Muscle layer of colon (tissue), 2 donors: ENCODE measurements around the gene NTRK1.

Experiments used
- H3K27ac ChIP-seq: one replicate; pipeline ENCODE4 v1.7.0; 2013; ENCODE audit warnings: low read depth, mild to moderate bottlenecking, low read length, moderate library complexity
- H3K27me3 ChIP-seq, 2 donors: one replicate each; pipeline ENCODE4 v1.7.0; 2013; ENCODE audit warnings: low read length in 2 of 2, mild to moderate bottlenecking in 2 of 2; ENCODE audit not compliant: insufficient read depth in 2 of 2, control insufficient read depth in 1 of 2
- H3K36me3 ChIP-seq: one replicate; pipeline ENCODE4 v1.7.0; 2013; ENCODE audit warnings: mild to moderate bottlenecking, low read length; ENCODE audit not compliant: insufficient read depth
- H3K4me1 ChIP-seq: one replicate; pipeline ENCODE4 v1.7.0; 2013; ENCODE audit warnings: mild to moderate bottlenecking, low read length; ENCODE audit not compliant: insufficient read depth
- H3K4me3 ChIP-seq, 2 donors: one replicate each; pipeline ENCODE4 v1.7.0; 2013; ENCODE audit warnings: low read length in 2 of 2, low read depth in 1 of 2, mild to moderate bottlenecking in 1 of 2, moderate library complexity in 1 of 2
- H3K9ac ChIP-seq: one replicate; pipeline ENCODE4 v1.7.0; 2013; ENCODE audit warnings: low read length
- H3K9me3 ChIP-seq: one replicate; pipeline ENCODE4 v1.7.0; 2013; ENCODE audit warnings: mild to moderate bottlenecking, low read length
- donor health status: abdominal sarcoma.
- donor health status: Adenocarcinoma of cecum.

The NTRK1 gene

DNA sequence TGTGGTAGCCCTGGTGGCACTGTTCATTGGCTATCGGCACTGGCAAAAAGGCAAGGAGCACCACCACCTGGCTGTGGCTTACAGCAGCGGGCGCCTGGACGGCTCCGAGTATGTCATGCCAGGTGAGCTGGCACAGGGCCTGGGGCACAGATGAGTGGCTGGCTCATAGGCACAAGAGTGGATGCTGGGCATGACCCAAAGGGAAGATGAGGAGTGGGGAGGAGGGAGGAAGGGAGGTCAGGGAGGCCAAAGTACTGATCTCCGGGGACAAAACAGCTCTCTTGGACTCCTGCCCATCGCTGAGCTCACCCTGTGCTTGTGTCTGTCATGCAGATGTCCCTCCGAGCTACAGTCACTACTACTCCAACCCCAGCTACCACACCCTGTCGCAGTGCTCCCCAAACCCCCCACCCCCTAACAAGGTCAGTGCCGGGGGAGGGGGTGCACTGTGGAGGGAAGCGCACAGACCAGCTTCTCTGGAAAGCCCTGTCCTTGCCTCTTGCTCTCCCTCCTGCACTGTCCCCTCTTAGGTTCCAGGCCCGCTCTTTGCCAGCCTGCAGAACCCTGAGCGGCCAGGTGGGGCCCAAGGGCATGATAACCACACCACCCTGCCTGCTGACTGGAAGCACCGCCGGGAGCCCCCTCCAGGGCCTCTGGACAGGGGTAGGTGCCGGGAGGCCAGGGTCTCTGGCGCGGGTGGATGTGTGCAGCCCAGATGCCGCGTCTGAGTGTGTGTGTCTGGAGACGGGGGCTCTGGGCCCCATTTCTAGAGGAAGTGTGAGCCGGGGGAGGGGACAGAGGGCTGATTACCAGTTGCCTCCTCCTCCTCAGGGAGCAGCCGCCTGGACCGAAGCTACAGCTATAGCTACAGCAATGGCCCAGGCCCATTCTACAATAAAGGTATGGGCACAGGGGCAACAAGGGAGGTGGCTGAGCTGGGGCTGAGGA, 52.5 kb downstream of the NTRK1 start:
- no peak overlapping the region for H3K4me3 ChIP-seq
- no peaks in the 10 kb centered on the region for H3K4me1 ChIP-seq
- H3K9me3 ChIP-seq = no peaks in the 10 kb centered on the region
- H3K27me3 ChIP-seq = peaks cover 4 to 9% of the 10 kb centered on the region in 2 donors
- no peak overlapping the region for H3K27ac ChIP-seq
- no peak overlapping the region for H3K9ac ChIP-seq
- peaks cover 7% of the 10 kb centered on the region for H3K36me3 ChIP-seq

DNA sequence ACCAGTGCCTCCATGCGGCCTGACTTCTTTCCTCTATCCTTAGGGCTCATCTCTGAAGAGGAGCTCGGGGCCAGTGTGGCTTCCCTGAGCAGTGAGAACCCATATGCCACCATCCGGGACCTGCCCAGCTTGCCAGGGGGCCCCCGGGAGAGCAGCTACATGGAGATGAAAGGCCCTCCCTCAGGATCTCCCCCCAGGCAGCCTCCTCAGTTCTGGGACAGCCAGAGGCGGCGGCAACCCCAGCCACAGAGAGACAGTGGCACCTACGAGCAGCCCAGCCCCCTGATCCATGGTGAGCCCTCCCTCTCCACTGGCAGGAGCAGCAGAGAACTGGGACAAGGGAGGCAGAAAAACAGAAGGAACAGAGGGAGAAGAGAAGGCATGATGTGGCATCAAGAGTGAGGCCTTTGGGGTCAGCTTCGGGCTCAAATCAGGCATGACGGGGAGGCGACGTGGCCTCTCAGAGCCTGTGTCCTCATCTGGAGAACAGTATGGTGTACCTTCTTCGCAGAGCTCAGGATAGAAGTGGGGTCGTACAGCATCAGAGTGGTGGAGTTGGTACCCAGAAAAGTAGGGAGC, 53.2 kb downstream of the NTRK1 start:
- Histone ChIP-seq H3K27me3 (peaks cover 4 to 5% of the 10 kb centered on the region in 2 donors), H3K9ac (no peak overlapping the region), H3K4me3 (no peak overlapping the region), H3K36me3 (peaks cover 7% of the 10 kb centered on the region), H3K9me3 (no peaks in the 10 kb centered on the region), H3K27ac (no peak overlapping the region), H3K4me1 (no peaks in the 10 kb centered on the region)

DNA sequence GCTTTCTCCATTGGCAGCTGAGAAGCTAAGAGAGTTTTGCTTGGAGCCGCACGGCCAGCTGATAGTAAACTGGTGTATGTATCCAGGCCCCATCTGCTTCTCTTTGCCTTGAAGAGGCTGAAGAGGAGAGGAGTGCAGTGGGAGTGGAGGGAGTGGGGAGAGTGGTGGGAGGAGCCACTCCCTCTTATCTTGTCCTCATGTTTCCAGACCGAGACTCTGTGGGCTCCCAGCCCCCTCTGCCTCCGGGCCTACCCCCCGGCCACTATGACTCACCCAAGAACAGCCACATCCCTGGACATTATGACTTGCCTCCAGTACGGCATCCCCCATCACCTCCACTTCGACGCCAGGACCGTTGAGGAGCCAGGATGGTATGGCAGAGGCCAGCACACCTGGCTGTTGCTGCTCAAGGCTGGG, 53.8 kb downstream of the NTRK1 start:
- Histone ChIP-seq H3K9ac (no peak overlapping the region), H3K9me3 (no peaks in the 10 kb centered on the region), H3K4me1 (no peaks in the 10 kb centered on the region), H3K4me3 (no peak overlapping the region), H3K27me3 (peaks cover 4 to 5% of the 10 kb centered on the region in 2 donors), H3K36me3 (peaks cover 7% of the 10 kb centered on the region), H3K27ac (no peak overlapping the region)

DNA sequence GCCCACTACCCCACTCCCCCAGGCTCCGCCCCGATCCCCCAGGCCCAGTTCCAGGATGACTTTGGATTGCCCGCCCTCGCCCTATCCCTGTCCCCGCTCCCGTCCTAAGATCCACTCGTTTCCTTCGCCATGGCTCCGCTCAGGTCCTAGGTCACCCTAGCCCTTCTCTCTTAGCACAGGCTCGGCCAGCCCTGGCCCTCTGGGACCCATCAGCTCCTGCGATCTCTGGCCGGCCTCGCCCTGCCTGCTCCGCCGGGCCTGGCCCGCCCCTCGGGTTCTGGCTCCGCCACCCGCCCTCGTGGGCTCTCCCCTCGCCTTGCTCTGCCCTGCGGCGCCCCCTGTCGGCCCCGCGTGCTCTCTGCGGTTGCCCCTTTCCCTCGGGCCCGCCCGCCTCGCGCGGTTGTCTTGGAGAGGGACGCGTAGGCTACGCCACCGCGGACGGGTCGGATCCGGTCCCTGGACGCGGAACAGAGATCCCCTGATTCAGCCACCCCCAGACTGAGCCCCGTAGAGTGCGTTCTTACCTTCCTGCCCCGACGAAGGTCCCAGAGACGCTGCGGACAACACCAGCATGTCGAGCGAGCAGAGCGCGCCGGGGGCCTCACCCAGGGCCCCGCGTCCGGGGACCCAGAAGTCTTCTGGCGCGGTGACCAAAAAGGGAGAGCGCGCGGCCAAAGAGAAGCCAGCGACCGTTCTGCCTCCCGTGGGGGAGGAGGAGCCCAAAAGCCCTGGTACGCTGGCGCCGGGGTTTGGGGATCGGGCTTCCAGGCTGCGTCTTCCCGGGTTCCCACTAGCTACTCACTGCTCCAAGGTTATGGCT, 59.8 kb downstream of the NTRK1 start, which contains the start of gene LRRC71:
TSS of gene LRRC71 (plus strand) at position 400 of the 820 bp plus-strand sequence. CDS start at position 572, 172 bp downstream.
- no peaks in the 10 kb centered on the region for H3K9me3 ChIP-seq
- H3K27ac ChIP-seq = no peak within 1 kb of the TSS
- peaks cover 14% of the 10 kb centered on the region for H3K4me1 ChIP-seq
- no peaks in the 10 kb centered on the region for H3K36me3 ChIP-seq
- H3K4me3 ChIP-seq = no peak within 1 kb of the TSS
- H3K9ac ChIP-seq = no peak within 1 kb of the TSS
- peaks cover 33 to 58% of the 10 kb centered on the region in 2 donors for H3K27me3 ChIP-seq

DNA sequence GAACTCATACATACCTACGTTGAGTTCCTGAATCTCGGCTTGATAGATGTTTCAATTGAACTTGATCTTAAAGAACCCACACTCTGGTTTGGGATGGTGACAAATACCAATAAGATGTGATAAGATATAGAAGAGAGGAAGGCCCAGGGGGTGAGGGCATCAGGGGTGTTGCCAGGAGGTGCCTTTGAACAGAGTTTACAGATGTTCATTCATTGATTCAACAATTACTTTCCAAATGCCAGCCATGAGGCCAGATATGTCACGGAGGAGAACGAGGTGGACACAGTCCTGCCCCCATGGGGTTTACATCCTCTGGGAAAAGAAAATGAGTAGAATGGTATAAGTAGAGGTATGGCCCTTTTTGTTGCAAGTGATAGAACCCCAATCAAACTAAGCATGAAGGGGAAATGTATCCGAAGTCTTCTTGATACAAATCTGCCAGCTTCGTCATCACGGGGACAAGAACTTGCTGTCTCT, 60.4 kb downstream of the NTRK1 start:
- Histone ChIP-seq H3K4me3 (no peak overlapping the region), H3K27ac (no peak overlapping the region), H3K9ac (no peak overlapping the region), H3K27me3 (peaks cover 33 to 64% of the 10 kb centered on the region in 2 donors), H3K9me3 (no peaks in the 10 kb centered on the region), H3K36me3 (no peaks in the 10 kb centered on the region), H3K4me1 (peaks cover 14% of the 10 kb centered on the region)

DNA sequence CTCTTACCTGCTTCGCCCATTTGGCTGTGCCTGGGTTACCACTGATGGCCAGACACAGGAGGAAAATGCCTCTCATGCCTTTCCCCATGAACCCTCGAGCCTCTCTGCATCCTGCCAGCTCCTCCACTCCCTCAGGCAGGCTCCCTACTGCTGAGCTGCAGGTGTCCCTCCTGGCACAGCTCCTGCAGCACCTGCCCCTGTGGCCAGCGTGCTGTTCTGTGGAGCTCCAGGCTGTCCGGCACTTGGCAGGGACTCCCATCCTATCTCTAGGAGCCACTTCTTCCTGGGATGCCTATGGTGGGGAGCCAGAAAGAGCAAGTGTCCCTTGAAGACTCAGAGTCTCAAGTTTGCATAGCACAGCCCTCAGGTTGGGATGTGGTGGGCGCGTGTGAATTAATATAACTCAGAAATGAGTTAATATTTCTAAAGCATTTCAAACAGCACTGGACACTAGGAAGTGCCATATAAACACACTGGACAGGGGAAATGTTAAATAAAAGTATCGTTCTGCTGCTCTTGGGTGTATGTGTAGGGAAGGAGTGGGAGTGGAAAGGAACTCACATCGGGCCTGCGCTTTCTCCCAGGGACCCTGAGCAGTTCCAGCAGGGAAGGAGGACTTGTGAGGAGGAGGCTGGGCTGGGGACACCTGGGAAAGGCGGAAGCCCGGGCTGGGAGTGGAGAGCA, 62.5 kb downstream of the NTRK1 start:
- Histone ChIP-seq H3K9me3 (no peaks in the 10 kb centered on the region), H3K36me3 (no peaks in the 10 kb centered on the region), H3K27ac (no peak overlapping the region), H3K4me1 (peaks cover 17% of the 10 kb centered on the region), H3K27me3 (peaks cover 43 to 85% of the 10 kb centered on the region in 2 donors), H3K9ac (no peak overlapping the region), H3K4me3 (no peak overlapping the region)

DNA sequence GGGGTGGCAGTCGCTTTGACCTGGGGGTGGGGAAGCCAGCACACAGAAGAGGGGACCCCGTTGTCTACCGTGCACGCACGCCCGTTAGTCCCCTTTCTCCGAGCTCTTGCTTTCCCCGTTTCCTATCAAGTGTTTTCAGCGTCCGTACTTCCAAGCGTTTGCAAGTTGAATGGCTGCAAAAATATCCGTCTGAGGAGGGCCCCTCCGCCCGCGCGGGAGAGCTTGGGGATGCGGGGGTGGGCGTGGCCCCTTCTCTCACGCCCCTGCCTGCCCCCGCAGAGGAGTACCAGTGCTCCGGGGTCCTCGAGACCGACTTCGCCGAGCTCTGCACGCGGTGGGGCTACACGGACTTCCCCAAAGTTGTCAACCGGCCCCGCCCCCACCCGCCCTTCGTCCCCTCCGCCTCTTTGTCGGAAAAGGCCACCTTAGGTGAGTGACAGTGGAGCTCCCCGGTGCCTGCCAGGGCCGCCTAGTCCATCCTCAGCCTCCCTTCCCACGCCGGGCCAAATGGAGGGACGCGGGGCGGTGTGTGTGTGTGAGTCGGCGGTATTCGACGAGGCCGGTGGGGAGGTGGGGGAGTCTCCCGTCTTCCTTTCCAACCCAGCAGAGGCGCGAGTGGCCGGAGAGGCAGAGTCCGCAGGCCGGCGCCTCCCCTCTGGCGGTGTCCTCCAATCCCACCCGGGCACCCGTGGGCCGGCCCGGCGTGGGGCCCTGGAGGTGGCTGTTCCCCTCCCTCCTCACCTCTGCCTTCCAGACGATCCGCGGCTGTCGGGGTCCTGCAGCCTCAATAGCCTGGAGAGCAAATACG, 63.2 kb downstream of the NTRK1 start:
- no peak overlapping the region for H3K27ac ChIP-seq
- peaks cover 43 to 91% of the 10 kb centered on the region in 2 donors for H3K27me3 ChIP-seq
- H3K4me1 ChIP-seq = peaks cover 17% of the 10 kb centered on the region
- no peak overlapping the region for H3K9ac ChIP-seq
- no peak overlapping the region for H3K4me3 ChIP-seq
- H3K36me3 ChIP-seq = no peaks in the 10 kb centered on the region
- no peaks in the 10 kb centered on the region for H3K9me3 ChIP-seq

DNA sequence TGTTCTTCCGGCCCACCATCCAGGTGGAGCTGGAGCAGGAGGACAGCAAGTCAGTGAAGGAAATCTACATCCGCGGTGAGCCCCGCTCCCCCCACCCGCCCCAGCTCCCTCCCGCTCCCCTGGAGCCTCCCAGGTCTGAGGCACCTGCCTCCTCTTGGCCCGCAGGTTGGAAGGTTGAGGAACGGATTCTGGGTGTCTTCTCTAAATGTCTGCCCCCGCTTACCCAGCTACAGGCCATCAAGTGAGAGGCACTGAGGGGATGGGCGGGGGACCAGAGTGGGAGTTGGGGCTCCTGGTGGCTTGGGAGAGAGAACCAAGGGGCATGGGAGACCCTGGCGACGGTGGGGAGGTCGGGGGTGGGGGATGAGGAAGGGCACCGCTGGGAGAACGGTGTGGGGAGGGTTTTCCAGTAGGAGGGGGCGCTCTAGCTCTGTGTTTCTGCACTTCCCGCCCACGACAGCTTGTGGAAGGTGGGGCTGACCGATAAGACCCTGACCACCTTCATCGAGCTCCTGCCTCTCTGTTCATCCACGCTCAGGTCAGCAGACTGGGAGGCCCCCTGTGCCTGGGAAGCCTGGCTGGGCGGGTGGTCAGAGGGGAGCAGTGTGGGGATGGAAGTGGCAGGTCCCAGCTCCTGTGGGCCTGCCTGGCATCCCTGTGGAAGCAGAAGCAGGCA, 64.0 kb downstream of the NTRK1 start:
- Histone ChIP-seq H3K4me3 (no peak overlapping the region), H3K9me3 (no peaks in the 10 kb centered on the region), H3K4me1 (peaks cover 17% of the 10 kb centered on the region), H3K27ac (no peak overlapping the region), H3K36me3 (no peaks in the 10 kb centered on the region), H3K9ac (no peak overlapping the region), H3K27me3 (peaks cover 43 to 99% of the 10 kb centered on the region in 2 donors)

DNA sequence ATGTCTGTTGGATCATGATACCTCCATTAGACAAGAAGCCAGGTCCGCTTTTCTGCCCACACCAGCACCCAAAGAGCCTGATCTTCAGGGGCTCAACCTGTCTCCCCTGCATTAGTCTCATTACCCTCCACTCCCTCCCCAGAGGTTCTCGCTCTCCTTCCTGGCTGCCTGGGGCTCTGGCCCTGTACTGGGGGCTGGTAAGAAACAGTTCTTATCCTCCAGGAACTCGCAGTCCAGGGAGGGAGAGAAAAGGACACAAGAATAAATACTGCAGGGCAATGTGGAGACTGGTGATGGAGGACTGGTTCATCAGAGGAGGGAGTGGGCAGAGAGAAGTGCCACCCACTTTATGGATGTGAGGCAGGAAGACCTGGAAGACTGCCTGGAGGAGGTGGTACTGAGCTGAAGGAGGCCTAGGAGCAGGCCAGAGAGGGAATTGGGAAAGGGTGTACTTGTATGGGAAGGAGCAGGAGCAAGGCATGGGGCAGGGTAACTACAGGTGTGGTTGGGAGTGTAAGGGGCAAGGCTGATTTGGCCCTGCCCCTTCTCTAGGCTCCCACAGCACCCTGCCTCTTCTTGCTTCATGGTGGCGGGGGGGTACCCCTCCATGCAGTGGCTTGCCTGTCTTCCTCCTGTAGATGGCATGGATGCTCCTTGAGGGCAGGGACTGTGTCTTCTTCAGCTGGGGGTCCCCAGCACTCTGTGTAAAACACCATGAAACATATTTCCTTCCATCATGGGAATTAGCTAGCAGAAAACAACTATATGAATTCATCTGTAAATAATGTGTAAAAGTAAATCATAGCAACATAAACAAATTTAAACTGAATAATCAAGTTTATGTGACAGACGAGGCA, 64.7 kb downstream of the NTRK1 start:
- H3K27ac ChIP-seq = no peak overlapping the region
- no peak overlapping the region for H3K4me3 ChIP-seq
- peaks cover 14% of the 10 kb centered on the region for H3K4me1 ChIP-seq
- H3K9me3 ChIP-seq = no peaks in the 10 kb centered on the region
- no peak overlapping the region for H3K9ac ChIP-seq
- H3K36me3 ChIP-seq = no peaks in the 10 kb centered on the region
- peaks cover 43 to 92% of the 10 kb centered on the region in 2 donors for H3K27me3 ChIP-seq
